HG03439 (cell line): ENCODE data around the gene TMEM187.

Experiments used
- ATAC-seq: cut with Tn5 transposase; IDR thresholded peaks from one replicate; pipeline ENCODE4 v1.9.1; 2021; ENCODE audit warnings: mild to moderate bottlenecking, moderate library complexity; ENCODE audit not compliant: unreplicated experiment

The TMEM187 gene

DNA sequence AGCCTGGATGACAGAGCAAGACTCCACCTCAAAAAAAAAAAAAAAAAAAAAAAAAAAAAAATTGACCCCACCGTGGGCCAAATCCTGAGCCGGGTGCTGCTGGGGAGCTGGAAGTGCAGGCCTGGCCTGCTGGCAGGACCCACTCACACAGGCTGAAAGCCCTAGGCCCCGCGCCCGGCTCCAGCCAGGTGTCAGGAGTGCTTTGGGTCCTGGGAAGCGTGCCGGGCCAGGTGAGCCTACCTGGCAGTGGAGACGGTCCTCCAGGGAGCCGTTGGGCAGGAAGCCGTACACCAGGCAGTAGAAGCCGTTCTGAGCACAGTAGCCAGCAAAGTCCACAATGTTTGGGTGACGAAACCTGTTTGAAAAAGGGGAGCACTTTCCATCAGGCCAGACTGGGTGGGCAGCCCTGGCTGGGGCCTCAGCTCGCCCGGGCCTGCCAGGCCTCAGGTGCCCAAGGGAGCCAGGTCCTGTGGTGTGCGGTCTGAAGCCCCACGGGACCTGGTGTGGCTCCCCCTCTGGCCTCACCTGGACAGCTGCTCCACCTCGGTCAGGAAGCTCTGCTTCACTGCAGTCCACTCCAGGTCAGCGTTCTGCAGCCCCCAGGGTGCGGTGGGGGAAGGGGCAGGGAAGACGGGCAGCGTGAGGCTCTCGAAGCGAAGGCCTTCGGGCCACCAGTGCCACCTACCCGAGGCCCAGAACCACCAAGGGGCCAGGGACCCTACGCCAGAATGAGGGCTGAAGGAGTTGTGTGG, 45.4 kb downstream of the TMEM187 start:
- ATAC-seq, result no peak

DNA sequence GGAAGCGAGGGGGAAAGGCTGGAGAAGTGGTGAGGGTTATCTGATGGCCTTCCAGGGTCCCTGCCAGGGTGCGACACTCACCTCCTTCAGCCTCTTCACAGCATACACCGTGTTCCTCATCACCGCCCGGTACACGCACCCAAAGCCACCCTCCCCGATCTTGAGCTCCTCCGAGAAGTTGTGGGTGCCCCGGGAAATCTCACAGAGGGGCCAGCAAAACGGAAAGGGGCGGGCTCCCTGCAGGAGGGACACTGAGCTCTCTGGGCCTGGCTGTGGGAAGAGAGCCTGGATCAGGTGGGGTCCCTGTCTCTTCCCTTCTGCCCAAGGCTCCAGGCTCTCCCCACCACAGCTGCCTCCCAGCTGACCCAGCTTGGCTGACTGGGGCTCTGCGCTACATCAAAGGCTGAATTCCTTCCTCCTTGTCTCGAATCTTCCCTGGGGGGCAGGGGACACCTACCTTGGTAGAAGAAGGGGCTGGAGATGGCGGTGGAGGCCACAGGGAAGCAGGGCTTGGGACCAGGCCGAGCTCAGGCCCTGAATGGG, 46.0 kb downstream of the TMEM187 start:
- no peak for ATAC-seq

GRCh38 chrX:154019061-154019621, 46.6 kb downstream of the TMEM187 start:
- no peak for ATAC-seq

- peak; percentile 45 for ATAC-seq
Observed at GRCh38 chrX:154019633-154020528, 47.3 kb downstream of the TMEM187 start, which contains the start of gene IRAK1. Gene IRAK1, minus strand, starts transcription at chrX:154019902. Its CDS starts 90 bp downstream, at chrX:154019812.

DNA sequence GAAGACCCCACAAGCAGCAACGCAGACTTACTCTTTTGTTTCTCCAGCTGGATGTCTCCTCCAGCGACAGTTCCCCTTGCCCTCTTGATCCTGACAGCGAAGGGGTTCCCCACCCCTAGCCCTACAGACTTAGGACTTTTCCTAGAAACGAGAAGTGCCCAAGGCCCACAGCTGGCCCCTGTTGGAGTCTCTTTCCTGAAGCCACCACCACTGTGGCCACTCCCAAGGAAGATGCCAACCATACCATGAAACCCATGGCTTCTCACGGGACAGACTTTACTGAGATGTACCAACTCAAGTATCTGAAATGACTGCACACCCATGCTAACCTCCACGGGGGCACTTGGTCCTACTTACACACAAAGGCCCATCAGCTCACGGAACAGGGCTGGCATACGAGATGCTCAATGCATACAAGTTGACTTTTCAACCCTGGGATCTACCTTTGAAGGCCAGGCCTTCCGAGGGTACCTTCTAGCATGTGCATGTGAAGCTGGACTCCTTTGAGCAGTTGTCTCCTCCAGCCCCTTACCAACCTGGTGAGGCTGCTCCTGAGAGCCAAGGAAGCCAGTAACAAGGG, 48.1 kb downstream of the TMEM187 start:
- no peak for ATAC-seq

DNA sequence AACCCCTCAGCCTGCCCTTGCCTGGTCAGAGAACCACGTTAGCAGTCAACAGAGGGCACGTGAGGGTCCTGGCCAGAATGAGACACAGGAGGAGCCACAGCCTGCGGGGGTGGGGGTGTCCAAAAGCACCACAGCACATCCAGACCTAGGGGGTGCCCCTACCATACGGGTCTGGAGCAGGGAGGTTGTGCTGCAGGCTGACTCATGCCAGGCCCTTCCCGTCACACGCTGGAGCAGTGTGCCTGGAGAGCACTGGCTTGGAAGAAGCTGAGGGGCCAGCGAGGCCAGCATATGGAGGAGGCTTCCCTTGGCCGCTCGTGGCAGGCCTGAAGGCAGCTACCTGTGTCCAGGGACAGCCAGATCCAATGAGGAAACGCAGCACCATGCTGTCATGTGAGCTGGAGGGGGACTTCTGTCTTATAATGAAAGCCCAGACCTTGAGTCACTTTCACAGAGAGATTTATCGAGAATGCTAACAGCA, 48.6 kb downstream of the TMEM187 start:
- no peak for ATAC-seq

DNA sequence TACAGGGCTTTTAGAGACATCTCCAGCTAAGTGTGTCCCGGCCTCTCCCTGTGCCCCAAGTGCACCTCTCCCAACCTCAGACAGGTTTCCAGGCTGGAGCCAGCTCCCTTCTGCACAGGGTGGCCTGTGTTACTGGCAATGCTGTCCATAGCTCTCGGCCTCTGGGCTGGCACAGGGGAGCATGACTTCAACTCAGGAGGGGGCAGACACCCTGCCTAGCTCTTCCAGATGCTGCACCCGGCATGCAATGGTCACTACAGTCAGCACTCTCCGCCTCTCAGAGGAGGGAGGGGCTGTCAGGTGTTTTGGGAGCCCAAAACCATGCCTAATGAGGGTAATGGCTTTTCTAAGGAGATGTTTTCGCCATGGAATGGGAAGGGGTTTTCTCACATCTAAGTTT, 49.6 kb downstream of the TMEM187 start:
- ATAC-seq, result no peak

DNA sequence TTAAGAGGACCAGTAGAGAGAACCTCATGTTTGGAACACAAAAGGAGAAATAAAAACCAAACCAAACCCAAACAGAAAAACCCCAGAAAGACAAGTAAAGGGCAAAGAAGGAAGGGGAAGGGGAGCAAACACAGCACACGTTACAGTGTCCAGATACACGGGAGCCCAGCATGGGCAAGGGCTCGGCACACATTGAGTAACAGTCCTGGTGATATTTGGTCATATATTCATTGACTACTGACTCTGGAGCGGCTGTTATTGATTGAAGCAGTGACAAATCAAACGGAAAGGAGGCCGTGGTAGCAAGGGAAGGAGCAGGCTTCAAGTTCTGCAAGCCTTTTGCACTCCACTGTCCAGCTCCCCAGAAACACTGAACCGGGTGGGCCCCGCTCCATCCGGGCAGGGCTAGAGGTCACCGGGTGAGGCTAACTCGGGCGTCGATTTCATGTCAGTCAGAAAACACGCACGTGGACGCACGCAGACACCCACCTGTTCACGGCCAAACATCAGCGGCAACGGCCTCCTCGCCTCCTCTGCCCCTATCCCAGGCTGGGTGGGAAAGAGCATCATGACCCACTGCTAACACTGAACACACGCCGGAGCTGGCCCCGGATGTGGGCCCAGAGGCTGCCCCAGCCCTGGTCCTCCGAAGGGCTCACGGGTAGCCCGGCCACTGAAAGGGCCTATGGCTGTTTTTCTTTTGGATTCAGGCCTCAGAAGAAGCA, 50.9 kb downstream of the TMEM187 start:
- ATAC-seq, result no peak

- no peak for ATAC-seq
Observed at GRCh38 chrX:154024271-154024670, 51.7 kb downstream of the TMEM187 start.

DNA sequence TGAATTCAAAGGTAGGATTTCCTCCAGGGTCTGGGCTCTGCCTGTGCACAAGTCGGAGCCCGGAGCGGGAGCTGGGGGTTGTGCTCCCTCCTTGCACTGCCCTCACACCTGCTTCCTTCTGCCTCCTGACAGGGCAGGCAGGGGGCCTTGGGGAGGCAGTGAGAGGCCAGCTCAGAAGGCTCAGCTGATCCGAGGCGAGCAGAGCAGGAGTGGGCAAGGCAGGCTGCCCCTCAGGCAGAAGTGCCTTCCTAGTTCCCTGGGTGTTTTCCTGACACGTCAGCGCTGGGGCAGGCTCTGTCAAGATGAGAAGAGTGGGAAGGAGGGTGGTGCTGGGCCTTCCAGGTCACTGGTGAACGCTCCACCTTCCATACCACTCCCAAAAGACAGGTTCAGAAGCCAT, 52.7 kb downstream of the TMEM187 start:
- ATAC-seq, result no peak

- ATAC-seq, result no peak
Observed at GRCh38 chrX:154026136-154027021, 53.8 kb downstream of the TMEM187 start.

DNA sequence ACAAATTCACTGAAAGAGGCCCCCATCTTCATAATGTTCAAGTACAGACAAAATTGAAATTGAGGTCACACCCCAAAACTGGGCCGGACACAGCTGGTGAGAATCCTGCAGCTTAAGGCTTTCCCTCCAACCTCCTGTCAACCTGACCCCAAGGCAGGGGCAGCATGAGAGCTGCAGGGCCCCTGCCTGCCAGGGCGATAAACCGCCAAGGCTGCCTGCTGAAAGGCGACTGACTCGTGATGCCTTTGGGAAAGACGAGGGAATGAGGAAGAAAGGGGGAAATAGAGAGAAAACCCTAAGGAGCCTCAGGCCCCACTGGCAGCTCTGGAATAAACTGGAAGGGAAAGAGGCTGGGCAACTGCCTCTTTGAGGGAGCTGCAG, 54.5 kb downstream of the TMEM187 start:
- ATAC-seq, result no peak

GRCh38 chrX:154027986-154028385, 55.4 kb downstream of the TMEM187 start:
- ATAC-seq, result no peak

- no peak for ATAC-seq
Observed at GRCh38 chrX:154028502-154029184, 56.1 kb downstream of the TMEM187 start.

GRCh38 chrX:154029439-154029838, 56.9 kb downstream of the TMEM187 start:
- no peak for ATAC-seq

GRCh38 chrX:154030266-154030665, 57.7 kb downstream of the TMEM187 start:
- no peak for ATAC-seq

GRCh38 chrX:154030715-154031305, 58.3 kb downstream of the TMEM187 start:
- no peak for ATAC-seq

DNA sequence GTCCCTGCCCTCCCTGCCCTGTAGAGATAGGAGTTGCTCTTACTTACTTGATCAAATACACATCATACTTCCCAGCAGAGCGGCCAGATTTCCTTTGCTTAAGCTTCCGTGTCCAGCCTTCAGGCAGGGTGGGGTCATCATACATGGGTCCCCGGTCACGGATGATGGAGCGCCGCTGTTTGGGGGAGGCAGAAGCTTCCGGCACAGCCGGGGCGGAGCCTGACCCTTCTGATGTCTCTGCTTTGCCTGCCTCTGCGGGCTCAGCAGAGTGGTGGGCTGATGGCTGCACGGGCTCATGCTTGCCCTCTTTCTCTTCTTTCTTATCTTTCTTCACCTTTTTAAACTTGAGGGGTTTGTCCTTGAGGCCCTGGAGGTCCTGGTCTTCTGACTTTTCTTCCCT, 59.6 kb downstream of the TMEM187 start:
- no peak for ATAC-seq
